Measurements from ENCODE around the gene EVA1A. TPM values are rescaled to one million over a fixed set of nuclear protein-coding genes. Genes with fewer than 3 reads are reported as not detected.

EVA1A gene
- total RNA-seq, 1 experiment from 2014 or later = 3.4 TPM

GRCh38 chr2:75459565-75460310 lies 101.0 kb downstream of the EVA1A start:
- H3K27me3 ChIP-seq (ENCODE audit: control insufficient read depth, insufficient read depth, low read length) = no peaks in the 10 kb centered on the region
- no peak for DNase-seq
- H3K4me3 ChIP-seq (ENCODE audit: insufficient read depth, low read depth, low read length) = no peak overlapping the region
- no peaks in the 10 kb centered on the region for H3K36me3 ChIP-seq (replicated peaks; ENCODE audit: control insufficient read depth, insufficient read depth, low read length)

- Histone ChIP-seq H3K36me3 (replicated peaks; ENCODE audit: control insufficient read depth, insufficient read depth, low read length) (no peaks in the 10 kb centered on the region), H3K4me3 (ENCODE audit: insufficient read depth, low read depth, low read length) (no peak overlapping the region), H3K27me3 (ENCODE audit: control insufficient read depth, insufficient read depth, low read length) (no peaks in the 10 kb centered on the region)
- no peak for DNase-seq
These were observed 102.5 kb downstream of the EVA1A start for GRCh38 chr2:75458201-75458600.

DNA sequence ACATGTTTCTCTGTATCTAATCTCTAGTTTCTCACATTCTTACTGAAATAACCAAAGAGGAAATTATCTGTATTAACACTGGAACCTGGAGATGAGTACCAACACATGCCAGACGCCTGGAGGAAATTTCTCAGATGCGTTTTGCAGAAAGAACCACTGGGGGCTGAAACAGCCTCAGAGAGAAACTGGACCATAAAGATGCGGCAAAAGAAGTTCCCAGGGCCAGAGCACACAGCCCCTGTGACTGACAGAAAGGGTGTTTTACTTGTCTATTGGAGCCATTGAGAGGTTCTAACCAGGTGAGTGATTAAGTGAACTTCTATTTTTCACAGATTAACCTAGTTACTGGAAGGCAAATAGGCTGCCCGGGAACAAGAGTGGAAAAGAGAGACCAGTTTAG lies 103.9 kb downstream of the EVA1A start:
- H3K4me3 ChIP-seq (ENCODE audit: insufficient read depth, low read depth, low read length) = no peak overlapping the region
- DNase-seq = peak; percentile 5
- no peaks in the 10 kb centered on the region; the same call in 1 of the 2 replicates for H3K27me3 ChIP-seq (ENCODE audit: control insufficient read depth, insufficient read depth, low read length)
- H3K36me3 ChIP-seq (replicated peaks; ENCODE audit: control insufficient read depth, insufficient read depth, low read length) = no peaks in the 10 kb centered on the region

DNA sequence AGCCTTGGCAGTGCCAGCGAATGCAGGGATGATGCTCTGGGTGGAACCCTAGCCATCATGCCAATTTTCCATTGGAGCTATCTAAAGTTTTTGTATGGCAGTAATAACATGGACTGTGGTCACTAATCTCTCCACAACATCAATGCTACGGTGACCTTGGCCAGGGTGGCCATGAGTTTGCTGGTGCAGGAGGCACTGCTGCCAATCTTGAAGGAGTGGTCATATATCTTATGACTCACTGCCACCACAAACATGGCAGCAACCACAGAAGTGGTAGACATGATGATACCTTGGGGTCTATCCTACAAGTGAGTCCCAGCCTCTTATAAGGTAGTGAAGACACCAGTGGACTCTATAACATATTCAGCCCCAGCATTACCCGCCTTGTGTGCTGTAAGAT lies 104.6 kb downstream of the EVA1A start:
- Histone ChIP-seq H3K4me3 (ENCODE audit: insufficient read depth, low read depth, low read length) (no peak overlapping the region), H3K27me3 (ENCODE audit: control insufficient read depth, insufficient read depth, low read length) (no peaks in the 10 kb centered on the region; the same call in 1 of the 2 replicates), H3K36me3 (replicated peaks; ENCODE audit: control insufficient read depth, insufficient read depth, low read length) (no peaks in the 10 kb centered on the region)
- DNase-seq = no peak

DNA sequence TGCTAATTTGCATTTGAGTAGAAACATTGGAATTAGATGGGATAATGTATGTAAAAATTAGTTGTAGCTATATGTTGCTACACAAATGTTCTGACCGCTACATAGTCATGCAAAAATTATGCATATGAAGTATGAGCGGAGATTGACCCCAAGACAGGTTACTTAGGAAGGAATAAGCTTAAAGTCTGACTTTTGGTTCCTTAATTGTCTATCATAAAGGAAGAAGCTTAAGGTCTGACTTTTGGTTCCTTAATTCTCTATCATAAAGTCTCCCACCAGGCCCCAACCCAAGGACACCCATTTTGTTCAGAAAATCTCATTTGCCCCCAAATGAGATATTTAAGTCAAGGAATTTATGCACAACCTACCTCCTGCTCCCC lies 106.5 kb downstream of the EVA1A start:
- no peaks in the 10 kb centered on the region for H3K36me3 ChIP-seq (replicated peaks; ENCODE audit: control insufficient read depth, insufficient read depth, low read length)
- H3K4me3 ChIP-seq (ENCODE audit: insufficient read depth, low read depth, low read length) = no peak overlapping the region
- no peaks in the 10 kb centered on the region; the same call in 1 of the 2 replicates for H3K27me3 ChIP-seq (ENCODE audit: control insufficient read depth, insufficient read depth, low read length)
- DNase-seq = no peak

DNA sequence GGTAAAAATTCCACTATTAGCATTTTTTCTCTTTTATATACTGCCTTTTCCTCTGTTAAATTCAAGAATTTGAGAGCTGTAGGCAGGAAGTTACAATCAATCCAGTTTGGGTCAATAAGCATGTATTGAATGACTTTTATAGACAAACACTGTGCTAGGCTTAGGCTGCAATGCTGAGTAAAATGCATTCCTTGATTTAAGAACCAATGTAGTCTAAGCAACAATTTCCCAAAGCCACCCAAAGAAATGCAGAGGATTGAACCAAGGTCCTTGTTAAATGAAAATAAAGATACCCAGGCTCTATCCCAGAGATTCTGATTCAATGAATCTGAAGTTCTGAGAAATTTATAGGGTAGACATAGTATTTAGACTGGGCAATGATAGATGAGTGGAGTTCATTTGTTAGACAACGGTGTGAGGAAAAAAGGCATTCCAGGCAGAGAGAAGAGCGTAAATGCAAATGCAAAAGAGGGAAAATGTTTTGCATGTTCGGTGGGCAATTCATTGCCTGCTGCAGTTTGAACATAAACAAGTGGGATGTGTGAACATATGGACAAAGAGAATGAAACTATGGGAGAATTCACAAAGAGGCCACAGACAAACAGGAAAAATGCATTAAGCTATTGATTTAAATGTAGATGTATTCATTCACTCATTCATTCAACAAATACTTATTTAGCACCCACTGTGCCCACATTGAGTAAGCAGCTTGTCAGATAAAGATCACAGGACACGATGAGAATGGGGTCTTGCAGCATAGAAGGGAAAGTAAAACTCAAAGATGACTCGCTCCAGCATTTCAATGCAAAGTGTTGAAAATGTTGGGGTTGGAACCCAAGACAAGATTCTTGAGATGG lies 107.1 kb downstream of the EVA1A start:
- no peaks in the 10 kb centered on the region for H3K36me3 ChIP-seq (replicated peaks; ENCODE audit: control insufficient read depth, insufficient read depth, low read length)
- no peak overlapping the region for H3K4me3 ChIP-seq (ENCODE audit: insufficient read depth, low read depth, low read length)
- no peaks in the 10 kb centered on the region; the same call in 1 of the 2 replicates for H3K27me3 ChIP-seq (ENCODE audit: control insufficient read depth, insufficient read depth, low read length)
- DNase-seq = no peak

GRCh38 chr2:75450068-75450467 lies 110.7 kb downstream of the EVA1A start:
- no peak for DNase-seq
- H3K27me3 ChIP-seq (ENCODE audit: control insufficient read depth, insufficient read depth, low read length) = no peaks in the 10 kb centered on the region; the same call in 1 of the 2 replicates
- no peak overlapping the region for H3K4me3 ChIP-seq (ENCODE audit: insufficient read depth, low read depth, low read length)
- no peaks in the 10 kb centered on the region for H3K36me3 ChIP-seq (replicated peaks; ENCODE audit: control insufficient read depth, insufficient read depth, low read length)

DNA sequence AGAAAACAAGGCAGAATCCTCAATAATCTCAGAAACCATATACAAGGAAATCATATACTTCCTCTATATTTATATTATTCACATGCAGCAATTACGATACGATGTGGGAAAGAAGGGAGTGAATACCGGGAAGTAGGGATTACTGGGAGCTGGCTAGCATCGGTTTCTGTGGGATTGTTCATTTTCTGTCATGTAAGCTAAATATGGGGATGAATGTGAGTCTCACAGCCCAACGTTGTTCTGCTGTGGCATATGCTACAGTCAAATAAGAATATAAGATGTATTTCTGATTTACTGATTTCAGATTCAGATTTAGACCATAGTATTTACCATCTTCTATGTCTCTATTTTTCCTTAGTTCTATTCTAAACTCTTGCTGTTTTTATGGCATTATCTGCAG lies 113.6 kb downstream of the EVA1A start:
- no peak overlapping the region for H3K4me3 ChIP-seq (ENCODE audit: insufficient read depth, low read depth, low read length)
- no peaks in the 10 kb centered on the region for H3K27me3 ChIP-seq (ENCODE audit: control insufficient read depth, insufficient read depth, low read length)
- no peak for DNase-seq
- no peaks in the 10 kb centered on the region for H3K36me3 ChIP-seq (replicated peaks; ENCODE audit: control insufficient read depth, insufficient read depth, low read length)

Other genes starting within 250 kb of the EVA1A start
- gene MRPL19, start 85.8 kb upstream of the EVA1A start, total RNA-seq (2014; rRNA removed; shearing (Covaris generic)) = 70.3 and 72.2 TPM in 2 replicates
- 20.0 and 20.5 TPM in 2 replicates for gene GCFC2, start 150.0 kb upstream of the EVA1A start, total RNA-seq (2014; rRNA removed; shearing (Covaris generic))

All from H7 (cell line).